Spleen (tissue), 11 donors: ENCODE data around the gene STXBP1. TPM values are rescaled to one million over a fixed set of nuclear protein-coding genes. Genes with fewer than 3 reads are reported as not detected.

Experiments used
- DNase-seq: peaks from one replicate; pipeline ENCODE4 v3.0.0-alpha.2; 2020
- H3K27ac ChIP-seq, 8 donors: fragments of 200-600 bp; sonication (generic) in 7 of 8; 1 replicate in 4 of 8; 2 replicates in 4 of 8; pipeline versions ENCODE4 v1.5.0 to v1.8.0; 2016 to 2021; ENCODE audit warnings: inconsistent platforms in 4 of 8, mild to moderate bottlenecking in 4 of 8, moderate library complexity in 1 of 8
- H3K27me3 ChIP-seq, 7 donors: fragments of 200-600 bp; sonication (generic) in 6 of 7; replicated peaks in 1 of 7; 1 replicate in 4 of 7; 2 replicates in 3 of 7; pipeline versions ENCODE4 v1.5.0 to v1.8.0; 2016 to 2021; ENCODE audit warnings: inconsistent platforms in 3 of 7, mild to moderate bottlenecking in 1 of 7
- H3K36me3 ChIP-seq, 6 donors: fragments of 200-600 bp; sonication (generic) in 5 of 6; 1 replicate in 4 of 6; 2 replicates in 2 of 6; pipeline versions ENCODE4 v1.5.0 to v1.8.0; 2016 to 2021; ENCODE audit warnings: inconsistent platforms in 2 of 6
- H3K4me1 ChIP-seq, 6 donors: fragments of 200-600 bp; sonication (generic) in 5 of 6; 1 replicate in 3 of 6; 2 replicates in 3 of 6; pipeline versions ENCODE4 v1.5.0 to v1.8.0; 2016 to 2021; ENCODE audit warnings: inconsistent platforms in 3 of 6
- H3K4me3 ChIP-seq, 8 donors: fragments of 200-600 bp; sonication (generic) in 7 of 8; 1 replicate in 4 of 8; 2 replicates in 4 of 8; pipeline versions ENCODE4 v1.5.0 to v1.8.0; 2016 to 2021; ENCODE audit warnings: inconsistent platforms in 4 of 8, mild to moderate bottlenecking in 4 of 8, moderate library complexity in 2 of 8
- H3K9me3 ChIP-seq, 8 donors: fragments of 200-600 bp; sonication (generic) in 7 of 8; 1 replicate in 4 of 8; 2 replicates in 4 of 8; pipeline versions ENCODE4 v1.5.0 to v1.8.0; 2016 to 2021; ENCODE audit warnings: inconsistent platforms in 4 of 8
- CTCF ChIP-seq, 11 experiments: fragments of 200-600 bp in 7 of 11; fragments of 450-650 bp in 4 of 11; sonication (generic) in 4 of 11; IDR thresholded peaks in 8 of 11; conservative IDR thresholded peaks in 3 of 11; 1 replicate in 7 of 11; 2 replicates in 4 of 11; pipeline versions ENCODE4 v1.4.0 to v1.8.0; 2016 to 2021; ENCODE audit warnings: antibody characterized with exemption in 11 of 11, inconsistent platforms in 4 of 11, mild to moderate bottlenecking in 1 of 11
- POLR2A ChIP-seq, 3 donors: fragments of 450-650 bp; IDR thresholded peaks; one replicate each; pipeline ENCODE4 v1.5.1; 2017; ENCODE audit warnings: antibody characterized with exemption in 3 of 3, mild to moderate bottlenecking in 1 of 3
- POLR2AphosphoS5 ChIP-seq, 3 donors: sonication (generic); formaldehyde crosslinking; IDR thresholded peaks; one replicate each; pipeline ENCODE4 v1.5.1; 2017; ENCODE audit warnings: antibody characterized with exemption in 3 of 3
- WGBS, 5 donors: extraction: QIAGEN DNeasy Blood & Tissue Kit in 3 of 5; methylation state at CpG; one replicate each; pipeline versions ENCODE4 v1.1.5 to v1.1.7; 2013 to 2018; 5-methylcytosine and 5-hydroxymethylcytosine counted together
- intact Hi-C: fragments of 100-400 bp; cut with DNase I; formaldehyde crosslinking; loops from one replicate; pipeline ENCODE4 v1.15.0; 2023; ENCODE audit warnings: low total_unique reads
- polyA plus RNA-seq, 3 donors: library from polyadenylated mRNA; stranded (reverse); fragments of 200-250 nt; gene quantifications; one replicate each; pipeline ENCODE4 v1.2.1, GENCODE V29; 2013
- total RNA-seq, 7 donors: library from RNA; depleted of rRNA in 3 of 7; stranded (reverse); fragments of >200 nt in 3 of 7; fragmentation: NEBNext Ultra II Directional in 4 of 7; extraction: Animal tissue kit (Norgen Biotek cat#: 25700) in 4 of 7; gene quantifications; one replicate each; pipeline versions ENCODE4 v1.1.0 to v1.2.1, GENCODE V29; 2016 to 2021
- donor health status: healthy with polysubstance abuse.
- donor health status: DM: no; HTN: no; CAD: no; lungs with moderate emphysema.
- donor health status: DM: no; HTN: no; CAD: no.
- donor health status: Bipolar disorder and iron deficiency.
- donor health status: healthy.
- donor health status: DM: no; HTN: no; CAD: no.
- donor health status: DM: yes; HTN: yes; CAD: no.

STXBP1 gene
- total and polyA plus RNA-seq, 10 donors = 4.3 to 75.7 (median 31.6) TPM

- DNase-seq = no peak
- H3K27ac ChIP-seq = peak overlapping the region in 3 of 8 donors; percentile 26 to 38 (median 28)
- H3K4me1 ChIP-seq = peaks cover 0 to 35% (median 13%) of the 10 kb centered on the region in 6 donors
- no peak for TF ChIP-seq POLR2A (IDR thresholded peaks at IDR 0.05)
- TF ChIP-seq CTCF (IDR thresholded peaks at IDR 0.05 in 8 of 11, conservative IDR thresholded peaks at IDR 0.05 in 3 of 11) = no peak
- TF ChIP-seq POLR2AphosphoS5 (IDR thresholded peaks at IDR 0.05) = no peak
- H3K4me3 ChIP-seq = peak overlapping the region in 1 of 8 donors; percentile 3
- intact Hi-C loops = no loop called here
- H3K36me3 ChIP-seq = no peaks in the 10 kb centered on the region
- no peaks in the 10 kb centered on the region for H3K9me3 ChIP-seq
- 65 to 76% (median 71%) methylated on average over 8 of the region's 8 CpGs for whole genome bisulfite sequencing, 5 donors
- no peaks in the 10 kb centered on the region for H3K27me3 ChIP-seq
These were observed 14.8 kb downstream of the STXBP1 start for GRCh38 chr9:127626752-127627493.

GRCh38 chr9:127627494-127627855 is 15.4 kb downstream of the STXBP1 start:
- Histone ChIP-seq H3K9me3 (no peaks in the 10 kb centered on the region), H3K4me1 (peaks cover 0 to 35% (median 13%) of the 10 kb centered on the region in 6 donors), H3K27ac (no peak overlapping the region), H3K4me3 (peak overlapping the region in 1 of 8 donors; percentile 3), H3K36me3 (no peaks in the 10 kb centered on the region), H3K27me3 (no peaks in the 10 kb centered on the region)
- TF ChIP-seq POLR2A (IDR thresholded peaks at IDR 0.05) (no peak), CTCF (IDR thresholded peaks at IDR 0.05 in 8 of 11, conservative IDR thresholded peaks at IDR 0.05 in 3 of 11) (no peak), POLR2AphosphoS5 (IDR thresholded peaks at IDR 0.05) (no peak)
- no peak for DNase-seq
- intact Hi-C loops = no loop called here
- WGBS, 5 donors = 80 to 95% (median 86%) methylated on average over 2 of the region's 2 CpGs

- Histone ChIP-seq H3K27me3 (no peaks in the 10 kb centered on the region), H3K9me3 (no peaks in the 10 kb centered on the region), H3K4me1 (peaks cover 0 to 43% (median 20%) of the 10 kb centered on the region in 6 donors), H3K4me3 (no peak overlapping the region), H3K36me3 (no peaks in the 10 kb centered on the region), H3K27ac (peak overlapping the region in 5 of 8 donors; percentile 13 to 50 (median 21))
- intact Hi-C loops = no loop called here
- TF ChIP-seq CTCF (IDR thresholded peaks at IDR 0.05 in 8 of 11, conservative IDR thresholded peaks at IDR 0.05 in 3 of 11) = no peak
- TF ChIP-seq POLR2AphosphoS5 (IDR thresholded peaks at IDR 0.05) = no peak
- TF ChIP-seq POLR2A (IDR thresholded peaks at IDR 0.05) = no peak
- 57 to 71% (median 68%) methylated on average over 9 of the region's 9 CpGs for WGBS, 5 donors
- DNase-seq = no peak
These were observed 16.8 kb downstream of the STXBP1 start for GRCh38 chr9:127628758-127629467.

- intact Hi-C loops = no loop called here
- peak; percentile 60 for DNase-seq
- Histone ChIP-seq H3K9me3 (no peaks in the 10 kb centered on the region), H3K4me3 (no peak overlapping the region), H3K4me1 (peaks cover 0 to 43% (median 23%) of the 10 kb centered on the region in 6 donors), H3K27ac (peak overlapping the region in 3 of 8 donors; percentile 21 to 50 (median 33)), H3K36me3 (no peaks in the 10 kb centered on the region), H3K27me3 (no peaks in the 10 kb centered on the region)
- 81 to 88% (median 86%) methylated on average over 7 to 8 of the region's 8 CpGs for WGBS, 5 donors
- no peak for TF ChIP-seq POLR2A (IDR thresholded peaks at IDR 0.05)
- TF ChIP-seq CTCF (IDR thresholded peaks at IDR 0.05 in 8 of 11, conservative IDR thresholded peaks at IDR 0.05 in 3 of 11) = no peak
- no peak for TF ChIP-seq POLR2AphosphoS5 (IDR thresholded peaks at IDR 0.05)
These were observed 17.5 kb downstream of the STXBP1 start for GRCh38 chr9:127629468-127630081.
